Transverse colon (tissue), 4 donors: ENCODE results near the gene LRBA. TPM values are rescaled to one million over a fixed set of nuclear protein-coding genes. Genes with fewer than 3 reads are reported as not detected.

Source experiments
- DNase-seq: peaks from one replicate; pipeline ENCODE4 v3.0.0-alpha.2; 2019
- H3K27ac ChIP-seq, 4 donors: fragments of 200-600 bp; sonication (generic); 2 replicates each; pipeline ENCODE4 v1.5.1; 2016 to 2018; ENCODE audit warnings: inconsistent platforms in 4 of 4
- H3K27me3 ChIP-seq: fragments of 200-600 bp; sonication (generic); 2 replicates; pipeline ENCODE4 v1.5.1; 2017; ENCODE audit warnings: inconsistent platforms
- H3K36me3 ChIP-seq, 4 donors: fragments of 200-600 bp; sonication (generic); 2 replicates each; pipeline ENCODE4 v1.5.1; 2017 to 2019; ENCODE audit warnings: inconsistent platforms in 4 of 4
- H3K4me1 ChIP-seq, 4 donors: fragments of 200-600 bp; sonication (generic); 2 replicates each; pipeline ENCODE4 v1.5.1; 2017 to 2020; ENCODE audit warnings: inconsistent platforms in 4 of 4
- H3K4me3 ChIP-seq, 4 donors: fragments of 200-600 bp; sonication (generic); 1 replicate in 1 of 4; 2 replicates in 3 of 4; pipeline versions ENCODE4 v1.5.1 to v1.6.1; 2017 to 2019; ENCODE audit warnings: inconsistent platforms in 4 of 4
- H3K9me3 ChIP-seq, 2 donors: fragments of 200-600 bp; sonication (generic); 2 replicates each; pipeline ENCODE4 v1.5.1; 2017 to 2019; ENCODE audit warnings: inconsistent platforms in 2 of 2
- CTCF ChIP-seq, 5 experiments: fragments of 200-600 bp in 3 of 5; fragments of 450-650 bp in 2 of 5; sonication (generic) in 3 of 5; IDR thresholded peaks; 1 replicate in 2 of 5; 2 replicates in 3 of 5; pipeline ENCODE4 v1.5.1; 2016 to 2017; ENCODE audit warnings: antibody characterized with exemption in 5 of 5, inconsistent platforms in 3 of 5, mild to moderate bottlenecking in 2 of 5, moderate library complexity in 1 of 5
- EP300 ChIP-seq: sonication (generic); formaldehyde crosslinking; IDR thresholded peaks from one replicate; pipeline ENCODE4 v1.6.1; 2017; ENCODE audit warnings: antibody characterized with exemption, low read depth
- POLR2A ChIP-seq: fragments of 450-650 bp; IDR thresholded peaks from one replicate; pipeline ENCODE4 v1.6.1; 2016; ENCODE audit warnings: antibody characterized with exemption, mild to moderate bottlenecking, moderate library complexity
- POLR2AphosphoS5 ChIP-seq, 3 donors: sonication (generic); formaldehyde crosslinking; IDR thresholded peaks; one replicate each; pipeline ENCODE4 v1.6.1; 2016; ENCODE audit warnings: antibody characterized with exemption in 3 of 3
- WGBS, 2 donors: methylation state at CpG; one replicate each; pipeline ENCODE4 v1.1.5; 2018; ENCODE audit warnings: low coverage in 1 of 2; 5-methylcytosine and 5-hydroxymethylcytosine counted together
- in situ Hi-C, 4 donors: fragments of 200-750 bp; cut with MboI; loops; one replicate each; pipeline versions ENCODE4 v1.15.0 to v1.15.1; 2017; ENCODE audit warnings: low sequenced_read_pairs in 3 of 4, low pct_ligation_motif_present in 1 of 4, low pct_unique_long_range_greater_than_20kb in 1 of 4
- intact Hi-C: fragments of 100-400 bp; cut with DNase I; formaldehyde crosslinking; loops from one replicate; pipeline ENCODE4 v1.15.1; 2023; ENCODE audit warnings: low total_unique reads
- total RNA-seq, 4 donors: library from RNA; depleted of rRNA; stranded (reverse); fragments of >200 nt; gene quantifications; one replicate each; pipeline ENCODE4 v1.1.0, GENCODE V29; 2016

Gene LRBA
- total RNA-seq, 4 donors from 2014 or later: 82.7 to 125 (median 112) TPM

- Histone ChIP-seq H3K27me3 (no peaks in the 10 kb centered on the region), H3K9me3 (no peaks in the 10 kb centered on the region), H3K36me3 (no peaks in the 10 kb centered on the region), H3K4me3 (no peak overlapping the region), H3K4me1 (peaks cover 0 to 10% (median 0%) of the 10 kb centered on the region in 4 donors), H3K27ac (no peak overlapping the region)
- TF ChIP-seq EP300: no peak
- no peak for TF ChIP-seq CTCF (IDR thresholded peaks at IDR 0.05)
- no peak for TF ChIP-seq POLR2AphosphoS5 (IDR thresholded peaks at IDR 0.05)
- no peak for TF ChIP-seq POLR2A
- 89 to 98% methylated on average over 5 of the region's 5 CpGs for WGBS, 2 donors
- no peak for DNase-seq
- intact Hi-C loops: no loop called here
- in situ Hi-C loops: no loop called here
Measured at GRCh38 chr4:150773729-150774449, 241.2 kb downstream of the LRBA start.

- Histone ChIP-seq H3K27ac (no peak overlapping the region), H3K9me3 (no peaks in the 10 kb centered on the region), H3K4me3 (no peak overlapping the region), H3K27me3 (no peaks in the 10 kb centered on the region), H3K36me3 (no peaks in the 10 kb centered on the region), H3K4me1 (peaks cover 0 to 10% (median 0%) of the 10 kb centered on the region in 4 donors)
- no peak for DNase-seq
- in situ Hi-C loops (no loop called here), intact Hi-C loops (no loop called here)
- WGBS, 2 donors: 84 to 90% methylated on average over 3 to 4 of the region's 4 CpGs
- no peak for TF ChIP-seq POLR2AphosphoS5 (IDR thresholded peaks at IDR 0.05)
- no peak for TF ChIP-seq CTCF (IDR thresholded peaks at IDR 0.05)
- no peak for TF ChIP-seq EP300
- TF ChIP-seq POLR2A: no peak
Measured at GRCh38 chr4:150773032-150773431, 242.1 kb downstream of the LRBA start.

GRCh38 chr4:150771382-150771781 is 243.7 kb downstream of the LRBA start:
- intact Hi-C loops (no loop called here), in situ Hi-C loops (no loop called here)
- Histone ChIP-seq H3K9me3 (no peaks in the 10 kb centered on the region), H3K36me3 (no peaks in the 10 kb centered on the region), H3K27me3 (no peaks in the 10 kb centered on the region), H3K27ac (no peak overlapping the region), H3K4me3 (no peak overlapping the region), H3K4me1 (peaks cover 0 to 7% (median 0%) of the 10 kb centered on the region in 4 donors)
- 100% methylated on average over 1 of the region's 1 CpG for WGBS, 2 donors
- TF ChIP-seq CTCF (IDR thresholded peaks at IDR 0.05) (no peak), EP300 (no peak), POLR2AphosphoS5 (IDR thresholded peaks at IDR 0.05) (no peak), POLR2A (no peak)
- no peak for DNase-seq

GRCh38 chr4:150769845-150770244 is 245.2 kb downstream of the LRBA start:
- no peak overlapping the region for H3K27ac ChIP-seq
- TF ChIP-seq EP300 (no peak), CTCF (IDR thresholded peaks at IDR 0.05) (no peak), POLR2A (no peak), POLR2AphosphoS5 (IDR thresholded peaks at IDR 0.05) (no peak)
- H3K4me1 ChIP-seq: peaks cover 0 to 7% (median 0%) of the 10 kb centered on the region in 4 donors
- H3K9me3 ChIP-seq: no peaks in the 10 kb centered on the region
- in situ Hi-C loops (no loop called here), intact Hi-C loops (no loop called here)
- DNase-seq: no peak
- H3K36me3 ChIP-seq: no peaks in the 10 kb centered on the region
- H3K27me3 ChIP-seq: no peaks in the 10 kb centered on the region
- 82 to 93% methylated on average over 4 of the region's 4 CpGs for WGBS, 2 donors
- H3K4me3 ChIP-seq: no peak overlapping the region
